ENCODE measurements around the gene GPR137C.

DNA sequence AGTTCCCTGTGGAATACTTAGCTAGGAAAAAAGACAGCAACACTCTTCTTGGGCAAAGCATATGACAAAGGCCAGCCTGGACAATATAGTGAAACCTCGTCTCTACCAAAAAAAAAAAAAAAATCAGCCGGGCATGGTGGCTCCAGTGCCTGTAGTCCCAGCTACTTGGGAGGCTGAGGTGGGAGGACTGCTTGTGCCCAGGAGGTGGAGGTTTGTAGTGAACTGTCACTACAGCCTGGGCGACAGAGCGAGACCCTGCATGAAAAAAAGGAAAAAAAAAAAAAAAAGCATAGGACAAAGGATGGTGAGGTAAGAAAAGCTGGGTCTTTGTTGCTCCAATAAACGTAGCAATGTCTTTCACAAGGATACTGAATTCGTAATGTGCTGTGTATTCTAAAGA lies 1.4 kb upstream of the GPR137C start:
- TF ChIP-seq YY1 (IDR thresholded peaks at IDR 0.05; ENCODE audit: low read depth, low read length): no peak
- TF ChIP-seq, protein P1, sequence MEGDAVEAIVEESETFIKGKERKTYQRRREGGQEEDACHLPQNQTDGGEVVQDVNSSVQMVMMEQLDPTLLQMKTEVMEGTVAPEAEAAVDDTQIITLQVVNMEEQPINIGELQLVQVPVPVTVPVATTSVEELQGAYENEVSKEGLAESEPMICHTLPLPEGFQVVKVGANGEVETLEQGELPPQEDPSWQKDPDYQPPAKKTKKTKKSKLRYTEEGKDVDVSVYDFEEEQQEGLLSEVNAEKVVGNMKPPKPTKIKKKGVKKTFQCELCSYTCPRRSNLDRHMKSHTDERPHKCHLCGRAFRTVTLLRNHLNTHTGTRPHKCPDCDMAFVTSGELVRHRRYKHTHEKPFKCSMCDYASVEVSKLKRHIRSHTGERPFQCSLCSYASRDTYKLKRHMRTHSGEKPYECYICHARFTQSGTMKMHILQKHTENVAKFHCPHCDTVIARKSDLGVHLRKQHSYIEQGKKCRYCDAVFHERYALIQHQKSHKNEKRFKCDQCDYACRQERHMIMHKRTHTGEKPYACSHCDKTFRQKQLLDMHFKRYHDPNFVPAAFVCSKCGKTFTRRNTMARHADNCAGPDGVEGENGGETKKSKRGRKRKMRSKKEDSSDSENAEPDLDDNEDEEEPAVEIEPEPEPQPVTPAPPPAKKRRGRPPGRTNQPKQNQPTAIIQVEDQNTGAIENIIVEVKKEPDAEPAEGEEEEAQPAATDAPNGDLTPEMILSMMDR (IDR thresholded peaks at IDR 0.05; ENCODE audit: control extremely low read depth in 1 of 3, insufficient read depth in 1 of 3, low read depth in 1 of 3, low read length in 3 of 3): no peak
- no peak for TF ChIP-seq FOSL1 (IDR thresholded peaks at IDR 0.05; ENCODE audit: insufficient read depth, low read depth, low read length)
- TF ChIP-seq SP1 (IDR thresholded peaks at IDR 0.05; ENCODE audit: low read depth, low read length): no peak
